ENCODE measurements around the gene TMEFF2.
"Not testable (repeated sequence)": the region's sequence is repeated elsewhere in the genome, so short reads cannot be mapped to it uniquely, and the experiment has no call there.

The TMEFF2 gene

DNA sequence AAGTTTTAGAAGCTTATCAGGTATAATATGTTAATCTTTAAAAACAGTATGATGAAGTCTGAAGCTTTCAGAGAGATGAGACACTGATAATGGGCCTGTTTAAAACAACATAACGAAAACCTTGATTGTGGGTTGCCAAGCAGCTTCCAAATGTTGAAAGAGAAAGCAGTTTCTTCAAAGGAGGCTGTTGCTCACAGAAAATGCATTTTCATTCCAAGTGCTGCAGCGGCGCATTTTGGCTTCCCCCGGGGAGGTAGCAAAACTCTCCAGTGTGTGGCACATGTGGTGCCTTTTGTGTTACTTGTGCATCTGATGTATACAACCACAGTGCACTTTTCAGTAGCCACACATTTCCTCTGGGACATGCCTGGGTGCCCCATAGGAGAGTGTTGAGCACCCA is 66.1 kb downstream of the TMEFF2 start:
- Histone ChIP-seq H2AFZ (ENCODE audit: low read length, unreplicated experiment) (peak overlapping the region; percentile 53), H3K27ac (ENCODE audit: low read depth, low read length) (no peak overlapping the region)

DNA sequence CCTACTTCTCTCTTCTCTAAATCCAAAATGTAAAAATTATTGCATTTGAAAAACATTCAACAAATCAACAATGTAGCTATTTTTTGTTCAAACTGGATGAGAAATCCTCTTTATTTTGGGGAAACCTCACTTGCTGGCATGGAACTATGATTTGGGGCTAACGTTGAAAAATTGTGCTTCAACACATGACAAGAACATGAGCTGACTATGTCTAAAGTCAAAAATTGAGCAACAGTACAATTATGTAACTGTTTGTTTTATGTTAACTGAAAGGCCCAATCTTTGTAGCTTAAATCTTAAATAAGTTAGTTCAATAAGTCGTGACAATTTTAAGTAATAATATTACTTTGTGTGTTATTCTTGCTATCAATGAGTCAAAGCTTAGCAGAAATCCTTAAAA is 67.3 kb downstream of the TMEFF2 start:
- Histone ChIP-seq H2AFZ (ENCODE audit: low read length, unreplicated experiment) (no peak overlapping the region), H3K4me3 (ENCODE audit: low read depth, low read length) (no peak overlapping the region), H3K27me3 (ENCODE audit: insufficient read depth, low read length) (no peaks in the 10 kb centered on the region), H3K27ac (ENCODE audit: low read depth, low read length) (no peak overlapping the region), H3K79me2 (ENCODE audit: control insufficient read depth, insufficient read depth, low read length, unreplicated experiment) (no peaks in the 10 kb centered on the region), H3K4me1 (ENCODE audit: control insufficient read depth, insufficient read depth, low read length, unreplicated experiment) (peaks cover 27% of the 10 kb centered on the region), H3K36me3 (ENCODE audit: insufficient read depth, low read length) (no peaks in the 10 kb centered on the region)

More for the DNA sequence above, 66.1 kb downstream of the TMEFF2 start:
- no peaks in the 10 kb centered on the region for H3K36me3 ChIP-seq (ENCODE audit: insufficient read depth, low read length)
- no peak overlapping the region for H3K4me3 ChIP-seq (ENCODE audit: low read depth, low read length)
- H3K79me2 ChIP-seq (ENCODE audit: control insufficient read depth, insufficient read depth, low read length, unreplicated experiment), result no peaks in the 10 kb centered on the region
- no peaks in the 10 kb centered on the region for H3K27me3 ChIP-seq (ENCODE audit: insufficient read depth, low read length)
- peaks cover 27% of the 10 kb centered on the region for H3K4me1 ChIP-seq (ENCODE audit: control insufficient read depth, insufficient read depth, low read length, unreplicated experiment)

DNA sequence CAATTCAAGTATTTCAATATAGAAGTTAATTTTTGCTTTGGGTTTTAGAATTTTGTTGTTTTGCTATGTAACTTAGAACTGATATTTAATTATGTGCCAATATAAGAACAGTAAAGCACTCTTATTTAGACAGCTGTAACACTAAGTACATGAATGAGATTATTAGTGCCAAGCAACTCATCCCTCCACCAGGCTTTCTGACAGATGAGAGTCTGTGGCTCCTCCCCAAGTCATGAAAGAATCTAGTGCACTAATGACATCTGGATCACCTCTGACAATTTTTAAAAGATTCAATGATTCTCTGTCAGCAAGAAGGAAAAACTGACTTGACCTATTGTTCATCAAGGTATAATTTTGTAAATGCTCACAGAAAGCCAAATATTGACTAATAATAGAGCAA is 67.8 kb downstream of the TMEFF2 start:
- H3K4me1 ChIP-seq (ENCODE audit: control insufficient read depth, insufficient read depth, low read length, unreplicated experiment), result peaks cover 27% of the 10 kb centered on the region
- H3K4me3 ChIP-seq (ENCODE audit: low read depth, low read length), result no peak overlapping the region
- H3K79me2 ChIP-seq (ENCODE audit: control insufficient read depth, insufficient read depth, low read length, unreplicated experiment), result no peaks in the 10 kb centered on the region
- peak overlapping the region; percentile 12 for H2AFZ ChIP-seq (ENCODE audit: low read length, unreplicated experiment)
- H3K27me3 ChIP-seq (ENCODE audit: insufficient read depth, low read length), result no peaks in the 10 kb centered on the region
- H3K27ac ChIP-seq (ENCODE audit: low read depth, low read length), result no peak overlapping the region
- no peaks in the 10 kb centered on the region for H3K36me3 ChIP-seq (ENCODE audit: insufficient read depth, low read length)

DNA sequence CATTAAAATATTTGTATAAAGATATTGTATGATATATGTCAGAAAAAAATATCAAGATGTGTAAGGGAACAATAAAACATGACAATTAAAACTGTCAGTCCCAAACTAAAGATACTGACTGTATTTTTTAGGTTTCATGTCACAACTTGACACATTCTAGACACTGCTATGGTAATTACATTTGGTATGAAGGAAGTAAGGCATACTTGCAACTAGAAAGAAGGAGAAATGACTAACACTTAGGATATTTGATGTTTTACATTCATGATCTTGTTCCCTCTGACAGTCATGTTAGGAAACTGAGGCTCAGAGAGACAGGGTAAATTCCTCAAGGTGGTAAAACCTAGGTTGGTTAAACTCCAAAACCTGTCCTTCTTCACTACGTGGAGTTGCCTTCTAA is 68.3 kb downstream of the TMEFF2 start:
- Histone ChIP-seq H3K36me3 (ENCODE audit: insufficient read depth, low read length) (no peaks in the 10 kb centered on the region), H3K27me3 (ENCODE audit: insufficient read depth, low read length) (no peaks in the 10 kb centered on the region), H3K4me3 (ENCODE audit: low read depth, low read length) (no peak overlapping the region), H3K4me1 (ENCODE audit: control insufficient read depth, insufficient read depth, low read length, unreplicated experiment) (peaks cover 27% of the 10 kb centered on the region), H2AFZ (ENCODE audit: low read length, unreplicated experiment) (no peak overlapping the region), H3K27ac (ENCODE audit: low read depth, low read length) (no peak overlapping the region), H3K79me2 (ENCODE audit: control insufficient read depth, insufficient read depth, low read length, unreplicated experiment) (no peaks in the 10 kb centered on the region)

GRCh38 chr2:192124571-192124970 is 70.2 kb downstream of the TMEFF2 start:
- H3K79me2 ChIP-seq (ENCODE audit: control insufficient read depth, insufficient read depth, low read length, unreplicated experiment), result no peaks in the 10 kb centered on the region
- H2AFZ ChIP-seq (ENCODE audit: low read length, unreplicated experiment), result no peak overlapping the region

DNA sequence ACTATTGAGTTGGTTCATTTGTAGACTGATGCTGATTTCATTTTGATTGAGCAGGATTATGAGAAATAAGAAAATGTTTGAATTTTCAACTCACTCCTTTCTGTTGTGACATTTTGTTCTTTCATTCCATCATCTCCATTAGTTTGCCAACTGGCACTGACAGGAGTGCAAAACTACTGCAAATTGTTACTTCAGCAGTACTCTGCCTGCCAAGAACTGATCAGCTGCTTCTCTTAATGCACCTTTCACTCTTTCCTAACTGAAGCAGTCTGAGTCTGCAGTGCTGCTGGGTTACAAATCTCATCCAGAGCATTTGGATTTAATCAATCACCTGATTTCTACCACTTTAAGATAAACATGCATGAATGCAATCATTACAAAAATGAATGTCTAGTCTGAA is 70.9 kb downstream of the TMEFF2 start:
- Histone ChIP-seq H2AFZ (ENCODE audit: low read length, unreplicated experiment) (no peak overlapping the region), H3K4me3 (ENCODE audit: low read depth, low read length) (no peak overlapping the region), H3K79me2 (ENCODE audit: control insufficient read depth, insufficient read depth, low read length, unreplicated experiment) (no peaks in the 10 kb centered on the region), H3K36me3 (ENCODE audit: insufficient read depth, low read length) (no peaks in the 10 kb centered on the region), H3K4me1 (ENCODE audit: control insufficient read depth, insufficient read depth, low read length, unreplicated experiment) (peaks cover 27% of the 10 kb centered on the region), H3K27ac (ENCODE audit: low read depth, low read length) (no peak overlapping the region), H3K27me3 (ENCODE audit: insufficient read depth, low read length) (no peaks in the 10 kb centered on the region)

More at GRCh38 chr2:192124571-192124970, 70.2 kb downstream of the TMEFF2 start:
- H3K36me3 ChIP-seq (ENCODE audit: insufficient read depth, low read length), result no peaks in the 10 kb centered on the region
- H3K4me1 ChIP-seq (ENCODE audit: control insufficient read depth, insufficient read depth, low read length, unreplicated experiment), result peaks cover 27% of the 10 kb centered on the region
- no peak overlapping the region for H3K4me3 ChIP-seq (ENCODE audit: low read depth, low read length)
- no peaks in the 10 kb centered on the region for H3K27me3 ChIP-seq (ENCODE audit: insufficient read depth, low read length)
- no peak overlapping the region for H3K27ac ChIP-seq (ENCODE audit: low read depth, low read length)

DNA sequence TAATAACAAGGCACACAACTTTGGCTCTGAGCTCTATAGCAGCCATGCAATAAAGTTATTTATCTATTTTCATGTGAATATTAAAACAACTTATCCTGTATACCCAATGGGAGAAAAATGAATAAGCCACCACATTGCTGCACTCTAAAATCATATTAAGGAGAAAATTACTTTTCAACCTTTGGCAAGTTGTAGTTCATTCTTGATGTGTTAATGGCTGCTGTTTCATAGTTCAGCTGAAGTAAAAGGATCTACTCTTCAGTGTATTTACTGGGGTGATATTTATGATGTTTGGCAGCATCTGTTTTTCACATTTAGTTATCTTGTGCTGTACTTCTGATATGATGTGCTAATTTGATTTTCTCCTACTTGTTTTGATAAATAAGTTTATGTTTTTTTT is 71.8 kb downstream of the TMEFF2 start:
- peaks cover 22% of the 10 kb centered on the region for H3K4me1 ChIP-seq (ENCODE audit: control insufficient read depth, insufficient read depth, low read length, unreplicated experiment)
- no peaks in the 10 kb centered on the region for H3K79me2 ChIP-seq (ENCODE audit: control insufficient read depth, insufficient read depth, low read length, unreplicated experiment)
- no peaks in the 10 kb centered on the region for H3K27me3 ChIP-seq (ENCODE audit: insufficient read depth, low read length)
- H2AFZ ChIP-seq (ENCODE audit: low read length, unreplicated experiment), result no peak overlapping the region
- no peak overlapping the region for H3K27ac ChIP-seq (ENCODE audit: low read depth, low read length)
- H3K4me3 ChIP-seq (ENCODE audit: low read depth, low read length), result no peak overlapping the region
- H3K36me3 ChIP-seq (ENCODE audit: insufficient read depth, low read length), result no peaks in the 10 kb centered on the region

DNA sequence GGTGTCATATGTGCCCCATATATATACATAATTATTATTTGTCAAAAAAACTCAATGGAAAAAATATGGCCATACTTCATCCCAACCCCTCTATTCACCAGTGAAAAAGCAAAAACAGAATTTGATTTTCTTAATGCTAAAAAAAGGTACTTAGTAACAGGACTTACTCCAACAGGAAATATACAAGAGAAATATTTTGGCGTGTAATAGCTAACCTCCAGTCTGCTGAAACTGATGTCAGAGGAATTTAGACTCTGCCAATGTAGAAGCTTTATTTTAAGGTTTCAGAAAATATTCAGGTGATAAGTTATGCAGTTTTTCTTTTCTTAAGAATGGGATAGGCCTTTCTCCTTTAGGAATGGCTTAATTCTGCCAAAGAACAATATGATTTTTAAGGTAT is 72.6 kb downstream of the TMEFF2 start:
- Histone ChIP-seq H3K4me3 (ENCODE audit: low read depth, low read length) (no peak overlapping the region), H3K79me2 (ENCODE audit: control insufficient read depth, insufficient read depth, low read length, unreplicated experiment) (no peaks in the 10 kb centered on the region), H3K27ac (ENCODE audit: low read depth, low read length) (no peak overlapping the region), H3K36me3 (ENCODE audit: insufficient read depth, low read length) (no peaks in the 10 kb centered on the region), H3K4me1 (ENCODE audit: control insufficient read depth, insufficient read depth, low read length, unreplicated experiment) (peaks cover 19% of the 10 kb centered on the region), H2AFZ (ENCODE audit: low read length, unreplicated experiment) (no peak overlapping the region), H3K27me3 (ENCODE audit: insufficient read depth, low read length) (no peaks in the 10 kb centered on the region)

- H2AFZ ChIP-seq (ENCODE audit: low read length, unreplicated experiment), result no peak overlapping the region
- no peak overlapping the region for H3K4me3 ChIP-seq (ENCODE audit: low read depth, low read length)
- no peaks in the 10 kb centered on the region for H3K36me3 ChIP-seq (ENCODE audit: insufficient read depth, low read length)
- no peaks in the 10 kb centered on the region for H3K27me3 ChIP-seq (ENCODE audit: insufficient read depth, low read length)
- H3K27ac ChIP-seq (ENCODE audit: low read depth, low read length), result no peak overlapping the region
- H3K79me2 ChIP-seq (ENCODE audit: control insufficient read depth, insufficient read depth, low read length, unreplicated experiment), result no peaks in the 10 kb centered on the region
- peaks cover 8% of the 10 kb centered on the region for H3K4me1 ChIP-seq (ENCODE audit: control insufficient read depth, insufficient read depth, low read length, unreplicated experiment)
These were observed 75.2 kb downstream of the TMEFF2 start for GRCh38 chr2:192119536-192119935.

DNA sequence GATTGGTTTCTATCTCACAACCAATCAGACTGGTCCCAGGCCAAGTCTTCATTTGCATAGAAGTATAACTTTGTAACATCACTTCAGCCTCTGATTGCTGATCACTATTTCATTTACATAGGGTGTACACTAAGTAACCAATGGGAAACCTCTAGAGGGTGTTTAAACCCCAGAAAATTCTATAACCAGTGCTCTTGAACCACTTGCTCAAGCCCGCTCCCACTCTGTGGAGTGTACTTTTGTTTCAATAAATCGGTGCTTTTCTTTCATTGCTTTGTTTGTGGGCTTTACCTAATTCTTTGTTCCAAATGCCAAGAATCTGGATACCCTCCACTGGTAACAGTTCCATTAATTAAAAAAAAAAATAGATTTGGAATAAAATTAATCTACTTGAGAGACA is 77.0 kb downstream of the TMEFF2 start:
- no peaks in the 10 kb centered on the region for H3K36me3 ChIP-seq (ENCODE audit: insufficient read depth, low read length)
- H3K27ac ChIP-seq (ENCODE audit: low read depth, low read length), result no peak overlapping the region
- no peaks in the 10 kb centered on the region for H3K4me1 ChIP-seq (ENCODE audit: control insufficient read depth, insufficient read depth, low read length, unreplicated experiment)
- no peaks in the 10 kb centered on the region for H3K27me3 ChIP-seq (ENCODE audit: insufficient read depth, low read length)
- H3K79me2 ChIP-seq (ENCODE audit: control insufficient read depth, insufficient read depth, low read length, unreplicated experiment), result no peaks in the 10 kb centered on the region
- H2AFZ ChIP-seq (ENCODE audit: low read length, unreplicated experiment), result no peak overlapping the region
- H3K4me3 ChIP-seq (ENCODE audit: low read depth, low read length), result no peak overlapping the region

GRCh38 chr2:192111536-192111935 is 83.2 kb downstream of the TMEFF2 start:
- not testable (repeated sequence) for H3K4me1 ChIP-seq (ENCODE audit: control insufficient read depth, insufficient read depth, low read length, unreplicated experiment); H3K79me2 ChIP-seq (ENCODE audit: control insufficient read depth, insufficient read depth, low read length, unreplicated experiment); H2AFZ ChIP-seq (ENCODE audit: low read length, unreplicated experiment); H3K27ac ChIP-seq (ENCODE audit: low read depth, low read length); H3K36me3 ChIP-seq (ENCODE audit: insufficient read depth, low read length); H3K4me3 ChIP-seq (ENCODE audit: low read depth, low read length); H3K27me3 ChIP-seq (ENCODE audit: insufficient read depth, low read length)

Data from ACC112 (cell line).